Suprapubic skin (tissue), 4 donors: ENCODE measurements around the gene LGALS7B. TPM values are rescaled to one million over a fixed set of nuclear protein-coding genes. Genes with fewer than 3 reads are reported as not detected.

Source experiments
- DNase-seq, 2 donors: peaks; one replicate each; pipeline ENCODE4 v3.0.0-alpha.2; 2019; ENCODE audit warnings: low spot score in 2 of 2
- H3K27ac ChIP-seq: fragments of 200-600 bp; sonication (generic); one replicate; pipeline ENCODE4 v1.5.1; 2019
- H3K27me3 ChIP-seq: fragments of 200-600 bp; sonication (generic); one replicate; pipeline ENCODE4 v1.5.1; 2019
- H3K36me3 ChIP-seq: fragments of 200-600 bp; sonication (generic); one replicate; pipeline ENCODE4 v1.5.1; 2019
- H3K4me1 ChIP-seq: fragments of 200-600 bp; sonication (generic); one replicate; pipeline ENCODE4 v1.5.1; 2019
- H3K4me3 ChIP-seq: fragments of 200-600 bp; sonication (generic); one replicate; pipeline ENCODE4 v1.5.1; 2019; ENCODE audit warnings: mild to moderate bottlenecking
- H3K9me3 ChIP-seq: fragments of 200-600 bp; sonication (generic); one replicate; pipeline ENCODE4 v1.5.1; 2019
- EP300 ChIP-seq: sonication (generic); formaldehyde crosslinking; IDR thresholded peaks from one replicate; pipeline ENCODE4 v1.6.1; 2017; ENCODE audit warnings: antibody characterized with exemption
- POLR2A ChIP-seq, 2 donors: fragments of 450-650 bp; IDR thresholded peaks; one replicate each; pipeline ENCODE4 v1.6.1; 2017; ENCODE audit warnings: antibody characterized with exemption in 2 of 2, mild to moderate bottlenecking in 2 of 2, moderate library complexity in 2 of 2
- POLR2AphosphoS5 ChIP-seq, 3 donors: sonication (generic); formaldehyde crosslinking; IDR thresholded peaks; one replicate each; pipeline ENCODE4 v1.6.1; 2017; ENCODE audit warnings: antibody characterized with exemption in 3 of 3
- WGBS: methylation state at CpG from one replicate; pipeline ENCODE4 v1.1.5; 2018; 5-methylcytosine and 5-hydroxymethylcytosine counted together
- total RNA-seq, 4 donors: library from RNA; depleted of rRNA; stranded (reverse); fragments of >200 nt; gene quantifications; one replicate each; pipeline ENCODE4 v1.1.0, GENCODE V29; 2016
- TF ChIP-seq, protein P1 (sequence below), 2 donors: fragments of 200-600 bp in 1 of 2; fragments of 450-650 bp in 1 of 2; sonication (generic) in 1 of 2; IDR thresholded peaks; one replicate each; pipeline ENCODE4 v1.5.1; 2016 to 2019; ENCODE audit warnings: antibody characterized with exemption in 2 of 2, mild to moderate bottlenecking in 1 of 2, moderate library complexity in 1 of 2

LGALS7B gene
- total RNA-seq, 4 donors from 2014 or later = 1,712 to 6,564 (median 4,773) TPM

DNA sequence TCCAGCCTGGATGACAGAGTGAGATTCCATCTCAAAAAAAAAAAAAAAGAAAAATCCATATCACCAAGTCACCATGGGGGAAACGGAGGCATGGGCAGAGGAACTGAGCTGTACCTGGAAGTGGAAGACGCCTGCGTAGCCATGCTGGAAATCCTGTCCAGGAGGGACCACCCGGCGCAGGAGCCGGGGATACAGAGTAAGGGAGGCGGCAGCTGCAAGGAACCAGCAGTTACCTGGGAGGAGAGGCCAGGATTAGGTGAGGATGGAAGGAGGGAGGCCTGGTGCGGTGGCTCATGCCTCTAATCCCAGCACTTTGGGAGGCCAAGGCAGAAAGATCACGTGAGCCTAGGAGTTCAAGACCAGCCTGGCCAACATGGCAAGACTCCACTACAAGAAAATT, 46.7 kb upstream of the LGALS7B start:
- WGBS = 94% methylated on average over 9 of the region's 9 CpGs
- TF ChIP-seq EP300 (no peak), POLR2A (IDR thresholded peaks at IDR 0.05) (no peak), POLR2AphosphoS5 (IDR thresholded peaks at IDR 0.05) (no peak)
- TF ChIP-seq, protein P1, sequence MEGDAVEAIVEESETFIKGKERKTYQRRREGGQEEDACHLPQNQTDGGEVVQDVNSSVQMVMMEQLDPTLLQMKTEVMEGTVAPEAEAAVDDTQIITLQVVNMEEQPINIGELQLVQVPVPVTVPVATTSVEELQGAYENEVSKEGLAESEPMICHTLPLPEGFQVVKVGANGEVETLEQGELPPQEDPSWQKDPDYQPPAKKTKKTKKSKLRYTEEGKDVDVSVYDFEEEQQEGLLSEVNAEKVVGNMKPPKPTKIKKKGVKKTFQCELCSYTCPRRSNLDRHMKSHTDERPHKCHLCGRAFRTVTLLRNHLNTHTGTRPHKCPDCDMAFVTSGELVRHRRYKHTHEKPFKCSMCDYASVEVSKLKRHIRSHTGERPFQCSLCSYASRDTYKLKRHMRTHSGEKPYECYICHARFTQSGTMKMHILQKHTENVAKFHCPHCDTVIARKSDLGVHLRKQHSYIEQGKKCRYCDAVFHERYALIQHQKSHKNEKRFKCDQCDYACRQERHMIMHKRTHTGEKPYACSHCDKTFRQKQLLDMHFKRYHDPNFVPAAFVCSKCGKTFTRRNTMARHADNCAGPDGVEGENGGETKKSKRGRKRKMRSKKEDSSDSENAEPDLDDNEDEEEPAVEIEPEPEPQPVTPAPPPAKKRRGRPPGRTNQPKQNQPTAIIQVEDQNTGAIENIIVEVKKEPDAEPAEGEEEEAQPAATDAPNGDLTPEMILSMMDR (IDR thresholded peaks at IDR 0.05) = no peak
- H3K27me3 ChIP-seq = no peaks in the 10 kb centered on the region
- no peak overlapping the region for H3K27ac ChIP-seq
- no peaks in the 10 kb centered on the region for H3K36me3 ChIP-seq
- no peak overlapping the region for H3K4me3 ChIP-seq
- H3K4me1 ChIP-seq = peaks cover under 1% of the 10 kb centered on the region
- no peak for DNase-seq
- H3K9me3 ChIP-seq = no peaks in the 10 kb centered on the region

DNA sequence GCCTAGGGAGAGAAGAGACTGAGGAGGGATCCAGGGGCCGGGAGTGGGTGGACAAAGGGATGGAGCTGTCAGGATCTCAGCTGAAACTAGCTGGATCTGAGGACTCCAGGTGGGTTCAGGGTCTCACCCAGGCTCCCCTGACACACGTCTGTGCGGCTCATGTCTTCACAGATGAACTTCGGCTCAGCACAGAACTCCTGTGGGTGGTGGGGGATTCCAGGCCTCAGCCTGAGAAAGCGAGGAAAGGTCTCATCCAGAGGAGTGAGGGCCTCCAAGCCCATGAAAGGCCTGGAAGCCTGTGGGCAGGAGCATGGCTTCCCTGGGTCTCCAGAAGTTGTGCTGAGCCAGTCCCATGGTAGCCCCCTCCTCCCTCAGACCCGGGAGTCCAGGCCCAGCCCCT, 46.1 kb upstream of the LGALS7B start:
- DNase-seq = no peak
- H3K27ac ChIP-seq = no peak overlapping the region
- no peaks in the 10 kb centered on the region for H3K27me3 ChIP-seq
- no peak overlapping the region for H3K4me3 ChIP-seq
- WGBS = 77% methylated on average over 5 of the region's 6 CpGs
- no peak for TF ChIP-seq POLR2AphosphoS5 (IDR thresholded peaks at IDR 0.05)
- TF ChIP-seq EP300 = no peak
- TF ChIP-seq POLR2A (IDR thresholded peaks at IDR 0.05) = no peak
- TF ChIP-seq, protein P1 (IDR thresholded peaks at IDR 0.05) = no peak
- H3K36me3 ChIP-seq = no peaks in the 10 kb centered on the region
- H3K9me3 ChIP-seq = no peaks in the 10 kb centered on the region
- H3K4me1 ChIP-seq = no peaks in the 10 kb centered on the region

DNA sequence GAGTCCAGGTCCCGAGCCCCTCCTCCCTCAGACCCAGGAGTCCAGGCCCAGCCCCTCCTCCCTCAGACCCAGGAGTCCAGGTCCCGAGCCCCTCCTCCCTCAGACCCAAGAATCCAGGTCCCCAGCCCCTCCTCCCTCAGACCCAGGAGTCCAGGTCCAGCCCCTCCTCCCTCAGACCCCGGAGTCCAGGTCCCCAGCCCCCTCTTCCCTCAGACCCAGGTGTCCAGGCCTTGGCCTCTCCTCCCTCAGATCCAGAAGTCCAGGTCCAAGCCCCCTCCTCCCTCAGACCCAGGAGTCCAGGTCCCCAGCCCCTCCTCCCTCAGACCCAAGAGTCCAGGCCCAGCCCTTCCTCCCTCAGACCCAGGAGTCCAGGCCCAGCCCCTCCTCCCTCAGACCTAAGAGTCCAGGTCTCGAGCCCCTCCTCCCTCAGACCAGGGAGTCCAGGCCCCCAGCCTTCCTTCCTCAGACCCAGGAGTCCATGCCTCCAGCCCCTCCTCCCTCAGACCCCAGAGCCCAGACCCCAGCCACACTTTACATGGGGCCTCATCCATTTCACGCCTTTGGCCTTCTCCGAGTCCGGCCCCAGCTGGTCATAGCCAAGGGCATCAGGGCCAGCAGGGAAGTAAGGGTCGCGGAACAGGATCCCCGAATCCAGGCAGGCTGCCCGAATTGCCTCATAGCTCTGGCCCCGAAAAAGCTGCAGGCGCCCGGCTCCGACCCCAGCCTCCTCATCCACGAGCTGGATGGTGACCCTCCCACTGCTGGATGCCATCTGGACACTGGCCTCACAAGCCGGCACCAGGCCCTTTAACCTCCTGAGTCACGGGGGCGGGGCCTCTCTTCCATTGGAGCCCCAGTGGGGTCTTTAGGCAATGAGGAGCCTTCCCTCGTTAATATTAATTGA, 45.4 kb upstream of the LGALS7B start:
- H3K36me3 ChIP-seq = no peaks in the 10 kb centered on the region
- H3K27ac ChIP-seq = no peak overlapping the region
- 70% methylated on average over 19 of the region's 20 CpGs for WGBS
- no peak for DNase-seq
- no peak overlapping the region for H3K4me3 ChIP-seq
- H3K9me3 ChIP-seq = no peaks in the 10 kb centered on the region
- TF ChIP-seq POLR2A (IDR thresholded peaks at IDR 0.05) = no peak
- no peak for TF ChIP-seq POLR2AphosphoS5 (IDR thresholded peaks at IDR 0.05)
- no peaks in the 10 kb centered on the region for H3K4me1 ChIP-seq
- no peaks in the 10 kb centered on the region for H3K27me3 ChIP-seq

DNA sequence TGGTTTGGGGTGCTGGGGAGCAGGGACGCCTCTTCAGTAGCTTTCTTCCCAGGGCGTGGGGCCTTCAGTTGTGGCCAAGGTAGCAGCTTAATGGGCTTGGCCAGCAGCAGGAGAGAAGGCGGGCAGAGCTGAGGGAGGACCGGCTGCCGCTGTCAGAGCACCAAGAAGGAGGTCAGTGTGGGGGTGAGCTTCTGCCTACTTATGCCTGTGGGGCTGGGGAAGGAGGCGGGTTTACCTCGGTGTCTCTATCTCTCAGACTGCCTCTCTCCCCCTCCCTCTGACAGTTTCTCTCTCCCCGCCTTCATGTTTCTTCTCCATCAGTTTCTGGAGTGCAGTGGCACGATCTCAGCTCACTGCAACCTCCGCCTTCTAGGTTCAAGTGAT, 44.7 kb upstream of the LGALS7B start, which contains the start of gene CAPN12:
TSS of gene CAPN12 (minus strand) at position 177 of the 384 bp plus-strand sequence. CDS start 309 bp downstream, outside the sequence.
- Histone ChIP-seq H3K27me3 (no peaks in the 10 kb centered on the region), H3K4me3 (no peak within 1 kb of the TSS), H3K4me1 (no peaks in the 10 kb centered on the region), H3K9me3 (no peaks in the 10 kb centered on the region), H3K27ac (no peak within 1 kb of the TSS), H3K36me3 (no peaks in the 10 kb centered on the region)
- no peak for DNase-seq
- 81% methylated on average over 8 of the region's 10 CpGs for WGBS
- TF ChIP-seq EP300 = no peak
- no peak for TF ChIP-seq POLR2AphosphoS5 (IDR thresholded peaks at IDR 0.05)
- no peak for TF ChIP-seq POLR2A (IDR thresholded peaks at IDR 0.05)
- TF ChIP-seq, protein P1 (IDR thresholded peaks at IDR 0.05) = no peak

DNA sequence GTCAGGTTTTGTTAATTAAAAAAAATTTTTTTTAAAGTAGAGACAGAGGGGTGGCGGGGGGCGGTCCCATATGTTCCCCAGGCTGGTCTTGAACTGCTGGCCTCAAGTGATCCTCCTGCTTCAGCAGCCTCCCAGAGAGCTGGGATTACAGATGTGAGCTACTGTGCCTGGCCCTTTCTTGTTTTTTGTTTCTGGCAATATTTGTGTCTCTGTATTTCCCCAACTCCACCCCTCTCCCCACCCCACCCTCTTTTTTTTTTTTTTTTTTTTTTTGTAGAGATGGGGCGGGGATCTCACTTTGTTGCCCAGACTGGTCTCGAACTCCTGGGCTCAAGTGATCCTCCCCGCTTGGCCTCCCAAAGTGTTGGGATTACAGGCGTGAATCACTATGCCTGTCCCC, 44.1 kb upstream of the LGALS7B start:
- no peak overlapping the region for H3K4me3 ChIP-seq
- H3K27me3 ChIP-seq = no peaks in the 10 kb centered on the region
- 66% methylated on average over 6 of the region's 6 CpGs for WGBS
- H3K9me3 ChIP-seq = no peaks in the 10 kb centered on the region
- no peaks in the 10 kb centered on the region for H3K36me3 ChIP-seq
- no peak overlapping the region for H3K27ac ChIP-seq
- no peak for TF ChIP-seq EP300
- no peak for TF ChIP-seq POLR2A (IDR thresholded peaks at IDR 0.05)
- no peak for TF ChIP-seq POLR2AphosphoS5 (IDR thresholded peaks at IDR 0.05)
- TF ChIP-seq, protein P1 (IDR thresholded peaks at IDR 0.05) = no peak
- DNase-seq = no peak
- no peaks in the 10 kb centered on the region for H3K4me1 ChIP-seq
